ENCODE data around the gene EXTL2.

GRCh38 chr1:100943533-100943932, 48.9 kb upstream of the EXTL2 start:
- TF ChIP-seq CTCF (IDR thresholded peaks at IDR 0.05) (no peak), ZFX (IDR thresholded peaks at IDR 0.05; ENCODE audit: borderline replicate concordance) (no peak)

Measured in 22Rv1 (cell line).